ENCODE measurements around the gene KRTAP10-10. TPM values are rescaled to one million over a fixed set of nuclear protein-coding genes. Genes with fewer than 3 reads are reported as not detected.

Gene KRTAP10-10
- total and polyA plus RNA-seq, 2 of the 8 experiments (the other 6 are each of a cell fraction or from before 2014, with no cell fraction given) = not detected

- no peak for TF ChIP-seq CHD7 (IDR thresholded peaks at IDR 0.05; ENCODE audit: insufficient replicate concordance, low read length)
- TF ChIP-seq CREB1 (IDR thresholded peaks at IDR 0.05) = no peak
- TF ChIP-seq RAD21 (IDR thresholded peaks at IDR 0.05 in 1 of 2, conservative IDR thresholded peaks at IDR 0.05 in 1 of 2; ENCODE audit: low read depth in 2 of 2, low read length in 2 of 2) = no peak
- no peak for TF ChIP-seq RBBP5 (IDR thresholded peaks at IDR 0.05; ENCODE audit: borderline replicate concordance, low read depth, low read length)
- no peak for TF ChIP-seq ASH2L (IDR thresholded peaks at IDR 0.05; ENCODE audit: low read length)
- TF ChIP-seq TBP (IDR thresholded peaks at IDR 0.05; ENCODE audit: low read depth, low read length) = no peak
- no peak for TF ChIP-seq CEBPB (IDR thresholded peaks at IDR 0.05; ENCODE audit: low read depth, low read length)
- no peak for TF ChIP-seq SIX5 (IDR thresholded peaks at IDR 0.05; ENCODE audit: low read depth, low read length)
- TF ChIP-seq TAF7 (optimal IDR thresholded peaks at IDR 0.05; ENCODE audit: borderline replicate concordance, low read depth, low read length) = no peak
- TF ChIP-seq ZNF274 (IDR thresholded peaks at IDR 0.05; ENCODE audit: borderline replicate concordance, extremely low read depth, low read length) = no peak
- TF ChIP-seq FOSL1 (IDR thresholded peaks at IDR 0.05; ENCODE audit: insufficient read depth, low read depth, low read length) = no peak
- TF ChIP-seq JUN (IDR thresholded peaks at IDR 0.05; ENCODE audit: low read depth, low read length) = no peak
Measured at GRCh38 chr21:44649521-44650100, 12.5 kb downstream of the KRTAP10-10 start (continued).

Measured in H1 (cell line).